ENCODE data around the gene TTC22. TPM values are rescaled to one million over a fixed set of nuclear protein-coding genes. Genes with fewer than 3 reads are reported as not detected.

Gene TTC22
- total RNA-seq, 1 donor from 2014 or later: 0.08 TPM

Other genes starting within 250 kb of the TTC22 start
- 0.22 TPM for gene FAM151A, start 177.8 kb downstream of the TTC22 start, total RNA-seq
- 14.3 TPM for gene MROH7, start 159.5 kb downstream of the TTC22 start, total RNA-seq
- 16.7 TPM for gene TTC4, start 85.5 kb downstream of the TTC22 start, total RNA-seq
- gene PARS2, start 36.8 kb downstream of the TTC22 start, total RNA-seq: 3.8 TPM
- 40.3 TPM for gene DHCR24, start 85.9 kb upstream of the TTC22 start, total RNA-seq
- not detected for gene TMEM61, start 179.3 kb upstream of the TTC22 start, total RNA-seq
- gene BSND, start 197.6 kb upstream of the TTC22 start, total RNA-seq: not detected
- not detected for gene PCSK9, start 238.2 kb upstream of the TTC22 start, total RNA-seq